HG03571 (cell line): ENCODE data around the gene PRLH.
"Not testable (repeated sequence)": the region's sequence is repeated elsewhere in the genome, so short reads cannot be mapped to it uniquely, and the experiment has no call there.

Experiments used
- ATAC-seq: cut with Tn5 transposase; IDR thresholded peaks from one replicate; pipeline ENCODE4 v1.9.1; 2021; ENCODE audit not compliant: unreplicated experiment

The PRLH gene

DNA sequence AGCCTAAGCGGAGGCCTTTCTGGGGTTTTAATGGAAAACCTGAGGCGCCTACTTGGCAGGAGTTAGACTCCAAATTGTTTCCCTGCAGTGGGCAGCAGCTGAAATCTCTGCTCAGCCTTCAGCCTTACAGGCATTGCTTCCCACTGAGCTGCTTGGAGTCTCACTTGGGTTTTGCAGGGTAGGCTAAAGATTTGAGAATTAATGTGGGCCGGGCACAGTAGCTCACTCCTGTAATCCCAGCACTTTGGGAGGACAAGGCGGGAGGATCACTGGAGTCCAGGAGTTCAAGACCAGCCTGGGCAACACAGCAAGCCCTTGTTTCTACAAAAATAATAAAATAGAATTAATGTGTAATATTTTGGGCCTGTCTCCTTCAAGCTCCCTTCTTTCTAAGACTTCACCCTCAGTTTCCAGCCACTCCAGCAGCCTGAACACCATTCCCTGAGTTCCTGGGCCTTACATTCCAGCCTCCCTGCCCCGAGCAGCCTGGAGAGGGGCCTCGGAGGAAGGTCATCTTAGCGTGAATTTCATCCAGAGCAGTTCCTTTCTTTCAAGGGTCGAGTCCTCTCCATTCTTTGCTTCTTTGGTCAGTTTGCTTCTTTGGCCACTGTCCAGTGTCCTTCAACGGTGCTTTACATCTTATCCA is 33.2 kb downstream of the PRLH start:
- no peak for ATAC-seq

DNA sequence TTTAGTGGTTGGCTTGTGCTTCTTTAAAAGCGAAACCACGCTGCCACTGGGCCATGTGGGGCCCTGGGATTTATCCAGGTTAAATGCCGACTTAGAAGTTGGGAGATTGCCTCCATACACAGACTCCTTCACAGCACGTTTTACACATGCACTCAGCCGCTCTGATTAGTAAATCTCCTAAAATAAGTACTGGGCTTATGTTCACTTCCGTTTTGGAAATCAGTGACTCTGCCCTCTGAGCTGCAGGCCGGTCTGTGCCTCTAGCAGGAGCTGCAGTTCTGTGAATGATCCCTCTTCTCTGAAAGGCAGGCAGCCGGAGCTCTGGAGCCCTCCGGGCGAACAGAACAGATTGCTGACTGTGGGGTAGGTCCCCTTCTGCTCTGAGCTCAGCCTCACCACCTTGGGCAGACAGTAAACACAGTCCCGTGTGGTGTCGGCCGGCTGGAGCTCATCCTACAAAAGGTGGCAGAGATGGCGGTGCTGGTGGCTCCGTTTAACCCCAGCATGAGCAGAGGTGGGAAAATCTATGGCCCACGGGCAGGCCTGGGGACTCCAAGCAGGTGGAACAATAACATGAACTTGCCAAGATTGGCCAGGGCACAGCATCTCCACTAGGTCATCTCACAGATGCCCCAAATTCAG is 34.0 kb downstream of the PRLH start:
- no peak for ATAC-seq

DNA sequence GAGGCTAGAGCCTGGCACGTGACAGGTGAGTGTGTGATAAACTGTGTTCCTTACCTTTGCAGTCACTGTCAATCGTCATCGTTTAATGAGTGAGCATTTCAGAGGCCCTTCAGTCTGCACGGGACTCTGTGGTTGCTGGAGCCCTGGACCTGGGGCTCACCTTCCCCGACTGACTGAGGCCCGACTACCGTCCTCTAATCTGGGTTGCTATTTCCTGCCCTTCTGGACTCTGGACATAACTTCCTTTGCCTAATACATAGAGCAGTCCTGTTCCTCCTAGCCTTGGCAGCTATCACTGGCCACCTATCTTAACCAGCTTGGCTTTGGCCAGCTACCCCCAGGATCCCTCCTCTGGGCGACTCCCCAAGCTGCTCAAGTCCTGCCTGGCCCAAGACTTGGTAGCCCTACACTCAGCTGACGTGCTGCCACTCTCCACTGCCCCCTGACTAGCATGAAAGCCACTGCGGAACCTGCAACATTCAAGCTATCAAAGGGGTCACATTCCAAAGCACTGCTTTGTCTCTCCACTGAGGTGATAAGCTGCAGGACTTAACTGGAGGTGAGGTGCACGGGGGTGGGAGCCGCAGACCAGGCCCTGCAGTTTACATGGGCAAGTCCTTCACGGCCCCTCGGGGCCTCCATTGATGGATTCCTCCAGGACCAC is 35.2 kb downstream of the PRLH start:
- no peak for ATAC-seq

DNA sequence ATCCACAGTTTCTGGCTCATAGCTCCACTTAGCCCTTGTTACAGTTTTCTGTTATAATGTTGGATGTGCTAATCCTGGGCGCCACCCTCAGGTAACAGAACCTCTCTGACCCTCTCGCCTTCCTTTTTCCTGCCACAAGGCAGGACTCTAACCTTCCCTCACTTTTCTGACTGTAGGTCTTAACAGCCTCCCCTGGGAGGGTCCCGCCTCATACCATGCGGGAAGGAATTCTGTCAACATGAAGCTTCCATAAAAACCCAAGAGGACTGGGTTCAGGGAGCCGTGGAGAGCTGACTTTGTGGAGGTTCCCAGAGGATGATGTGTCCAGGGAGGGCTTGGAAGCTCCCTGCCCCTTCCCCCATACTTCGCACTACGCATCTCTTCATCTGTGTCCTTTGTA is 36.0 kb downstream of the PRLH start:
- no peak for ATAC-seq

DNA sequence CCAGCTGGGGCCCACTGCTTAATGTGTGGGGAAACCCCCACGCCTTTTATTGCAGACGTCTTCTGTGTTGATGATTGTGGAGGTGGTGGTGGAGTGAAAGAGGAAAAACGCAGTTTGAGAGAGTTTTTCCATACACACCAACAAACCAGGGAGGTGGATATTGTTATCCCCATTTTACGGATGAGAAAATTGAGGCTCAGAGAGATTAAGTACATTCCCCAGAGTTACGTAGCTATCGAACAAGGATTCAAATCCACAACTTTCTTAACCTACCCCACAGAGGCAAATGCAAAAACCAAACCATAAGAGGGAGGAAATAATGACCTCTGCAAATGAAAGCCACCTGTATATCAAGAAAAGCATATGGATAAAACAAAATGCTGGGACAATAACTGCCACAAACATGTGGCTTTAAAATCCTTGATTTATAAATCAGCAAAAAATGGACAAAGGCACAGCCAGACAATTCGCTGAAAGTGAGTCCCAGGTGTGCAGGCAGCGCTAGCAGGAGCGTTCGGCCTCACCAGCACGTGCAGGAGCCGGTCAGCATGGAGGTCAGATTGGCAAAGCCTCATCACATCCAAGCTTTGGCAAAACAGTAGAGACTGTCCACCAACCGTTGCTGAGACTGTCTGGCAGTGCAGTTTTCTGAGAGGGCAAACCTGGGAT is 36.8 kb downstream of the PRLH start:
- ATAC-seq: no peak

DNA sequence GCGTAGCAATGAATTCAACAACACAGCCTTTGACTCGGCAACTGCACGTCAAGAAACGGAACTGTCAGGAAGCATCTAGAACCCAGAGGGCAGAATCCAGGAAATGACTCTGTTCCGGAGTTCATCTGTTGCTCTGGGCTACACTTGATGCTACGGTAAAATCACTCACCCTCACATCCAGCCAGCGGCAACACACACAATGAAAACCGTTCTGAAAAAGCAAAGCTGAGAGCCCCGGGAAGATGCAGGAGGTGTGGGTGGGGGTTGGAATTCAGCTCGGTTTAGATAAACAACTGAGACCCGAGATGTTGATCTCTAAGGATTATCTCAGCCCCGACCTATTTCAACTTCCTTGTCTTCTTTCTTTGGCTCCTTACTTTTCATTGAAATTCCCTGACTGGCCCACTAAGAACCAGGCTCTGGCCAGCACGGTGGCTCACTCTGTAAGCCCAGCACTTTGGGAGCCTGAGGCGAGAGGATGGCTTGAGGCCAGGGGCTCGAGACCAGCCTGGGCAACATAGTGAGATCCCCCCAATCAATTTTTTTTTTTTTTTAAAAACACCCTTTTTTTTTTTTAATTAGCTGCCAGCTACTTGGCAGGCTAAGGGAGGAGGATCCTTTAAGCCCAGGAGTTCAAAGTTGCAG is 37.5 kb downstream of the PRLH start:
- ATAC-seq: no peak

DNA sequence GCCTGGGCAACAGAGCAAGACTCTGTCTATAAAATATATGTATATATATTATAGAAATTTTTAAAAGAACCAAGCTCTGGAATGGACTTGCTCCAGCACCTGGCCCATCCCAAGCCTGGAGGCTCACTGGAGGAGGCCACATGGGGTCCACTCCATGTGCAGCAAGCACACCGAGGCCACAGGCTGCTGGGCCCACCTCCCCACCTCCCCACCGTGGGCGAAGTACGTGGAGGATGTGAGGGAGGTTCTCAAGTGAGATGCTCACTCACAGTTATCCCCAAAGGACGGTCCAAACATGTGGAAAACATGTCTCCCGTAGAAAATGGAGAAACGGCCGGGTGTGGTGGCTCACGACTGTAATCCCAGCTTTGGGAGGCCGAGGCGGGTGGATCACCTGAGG is 38.0 kb downstream of the PRLH start:
- no peak for ATAC-seq

DNA sequence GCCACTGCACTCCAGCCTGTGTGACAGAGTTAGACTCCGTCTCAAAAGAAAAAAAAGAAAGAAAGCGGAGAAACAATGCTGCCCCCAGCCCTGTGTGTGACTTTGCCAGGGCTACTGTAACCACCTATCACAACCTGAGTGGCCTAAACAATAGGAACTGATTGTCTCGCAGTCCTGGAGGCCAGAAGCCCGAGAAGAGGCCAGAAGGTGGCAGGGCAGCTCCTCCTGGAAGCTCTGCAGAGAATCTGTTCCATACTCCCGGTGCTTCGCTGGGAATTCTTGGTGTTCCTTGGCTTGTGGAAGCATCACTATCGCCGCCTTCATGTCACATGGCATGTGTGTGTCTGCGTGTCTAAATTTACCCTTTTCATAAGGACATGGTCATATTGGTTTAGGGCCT is 38.6 kb downstream of the PRLH start:
- ATAC-seq: no peak

DNA sequence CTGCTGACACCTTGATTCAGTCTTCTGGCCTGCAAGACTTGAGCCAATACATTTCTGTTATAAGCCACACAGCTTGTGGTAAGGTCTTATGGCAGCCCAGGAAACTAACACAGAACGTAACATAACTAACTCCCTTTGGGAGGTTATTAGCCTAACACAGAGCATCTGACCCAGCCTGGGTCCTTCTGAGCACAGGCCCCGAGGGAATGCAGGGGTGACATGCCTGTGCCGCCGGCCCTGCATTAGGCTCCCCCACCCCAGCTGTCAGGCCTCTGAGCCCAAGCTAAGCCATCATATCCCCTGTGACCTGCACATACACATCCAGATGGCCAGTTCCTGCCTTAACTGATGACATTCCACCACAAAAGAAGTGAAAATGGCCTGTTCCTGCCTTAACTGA is 40.1 kb downstream of the PRLH start:
- ATAC-seq: not testable (repeated sequence)

DNA sequence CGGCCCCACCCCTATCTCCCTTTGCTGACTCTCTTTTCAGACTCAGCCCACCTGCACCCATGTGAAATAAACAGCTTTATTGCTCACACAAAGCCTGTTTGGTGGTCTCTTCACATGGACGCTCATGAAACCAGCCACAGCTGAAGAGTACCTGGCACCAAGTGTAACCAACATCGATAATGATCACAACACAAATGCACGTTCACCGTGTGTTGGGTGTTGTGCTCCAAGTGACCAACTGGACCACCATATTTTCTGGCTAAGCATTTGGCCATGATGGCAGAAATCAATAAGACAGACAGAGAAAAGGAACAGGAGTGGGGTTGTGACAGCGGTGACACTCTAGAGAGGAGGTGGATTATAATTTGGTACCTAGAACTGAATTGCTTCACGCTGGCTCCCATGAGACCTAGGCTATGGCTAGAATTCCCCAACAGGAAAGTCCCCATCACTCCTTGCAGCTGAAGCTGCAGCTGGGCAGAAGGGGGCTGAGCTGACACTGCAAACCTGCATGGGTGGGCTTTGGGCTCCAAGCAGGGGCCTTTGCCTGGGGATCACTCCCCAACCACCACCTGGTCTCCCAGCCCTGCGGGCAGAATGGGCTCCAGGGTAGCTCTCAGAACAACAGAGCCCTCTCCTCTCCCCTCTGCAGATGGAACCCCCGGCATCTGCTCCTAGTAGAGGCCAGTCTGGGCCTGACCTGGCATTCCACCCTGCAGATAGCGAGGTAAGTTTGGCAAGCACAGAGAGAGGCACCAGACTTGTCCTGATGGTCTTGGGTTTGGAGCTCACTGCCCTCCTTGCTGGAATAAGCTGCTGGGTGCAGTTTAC is 46.4 kb downstream of the PRLH start:
- no peak for ATAC-seq

DNA sequence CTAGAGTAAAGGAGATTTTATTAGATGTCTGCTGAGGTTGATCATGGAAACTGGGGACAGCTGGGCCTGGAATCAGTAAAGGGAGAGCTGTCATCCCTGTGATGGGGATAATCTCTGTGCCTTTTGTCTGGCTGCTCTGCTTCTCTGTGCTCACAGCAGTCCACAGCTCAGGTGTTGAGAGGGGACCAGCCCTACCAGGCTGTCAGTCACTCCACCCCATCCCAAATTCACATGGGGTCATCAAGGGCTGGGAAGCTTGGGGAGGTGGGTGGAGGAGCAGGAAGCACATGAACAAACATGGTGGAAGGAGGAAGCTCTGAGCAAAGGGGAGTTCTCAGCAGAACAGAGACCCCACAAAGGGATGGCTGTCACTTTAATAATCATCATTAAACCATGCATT is 47.3 kb downstream of the PRLH start:
- no peak for ATAC-seq

DNA sequence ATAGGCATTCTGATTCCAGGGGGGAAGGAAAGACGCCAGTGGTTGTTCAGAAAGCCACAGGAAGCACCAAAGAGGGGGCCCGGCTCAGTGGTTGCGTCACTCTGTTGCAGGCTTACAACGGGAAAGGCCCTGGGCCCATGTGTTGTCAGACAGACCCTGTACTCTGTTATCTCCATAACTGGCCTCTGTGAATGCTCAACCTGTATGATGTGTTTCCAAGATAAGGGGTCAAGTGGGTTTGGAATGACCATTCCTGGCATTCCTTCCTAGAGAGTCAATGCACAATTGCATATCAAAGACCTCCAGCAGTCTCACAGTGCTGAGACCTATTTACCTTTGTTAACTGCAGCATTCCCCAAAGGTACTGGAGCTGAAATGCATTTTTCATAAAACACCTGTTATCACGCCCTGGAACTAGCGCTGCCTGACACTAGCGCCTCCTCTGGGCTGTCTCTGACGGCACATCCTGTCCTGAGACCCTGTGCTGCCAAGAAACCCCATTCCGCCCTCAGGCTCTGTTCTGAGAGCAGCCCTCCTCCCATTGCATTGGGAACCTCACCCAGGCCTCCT is 47.9 kb downstream of the PRLH start:
- ATAC-seq: no peak

DNA sequence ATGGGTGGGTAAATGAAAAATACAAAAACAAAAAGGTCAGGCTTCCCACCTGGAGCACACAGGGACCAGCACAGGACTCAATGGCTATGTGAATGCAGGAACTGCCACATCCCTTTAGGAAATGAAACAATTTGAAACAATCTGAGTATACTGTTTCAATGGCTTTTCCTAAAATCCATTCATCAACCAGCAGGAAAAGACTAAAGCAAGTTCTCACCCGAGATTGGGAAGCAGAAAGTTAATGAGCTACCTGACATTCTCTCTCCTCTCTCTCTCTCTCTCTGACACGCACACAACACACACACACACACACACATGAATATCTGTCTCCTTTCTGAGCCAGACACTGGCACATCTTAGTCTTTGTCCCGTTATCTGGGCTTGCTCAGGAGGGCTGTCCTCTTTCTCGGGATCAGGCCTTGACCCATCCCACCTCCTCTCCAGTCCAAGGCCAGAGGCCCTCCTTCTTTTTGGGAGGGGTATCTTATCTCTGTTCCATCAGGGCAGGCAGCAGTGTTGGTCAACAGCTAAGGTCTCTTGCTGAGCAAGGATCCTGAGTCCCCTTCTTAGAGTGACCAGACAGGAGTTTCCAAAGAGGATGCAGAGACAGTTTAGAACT is 49.4 kb downstream of the PRLH start:
- no peak for ATAC-seq

DNA sequence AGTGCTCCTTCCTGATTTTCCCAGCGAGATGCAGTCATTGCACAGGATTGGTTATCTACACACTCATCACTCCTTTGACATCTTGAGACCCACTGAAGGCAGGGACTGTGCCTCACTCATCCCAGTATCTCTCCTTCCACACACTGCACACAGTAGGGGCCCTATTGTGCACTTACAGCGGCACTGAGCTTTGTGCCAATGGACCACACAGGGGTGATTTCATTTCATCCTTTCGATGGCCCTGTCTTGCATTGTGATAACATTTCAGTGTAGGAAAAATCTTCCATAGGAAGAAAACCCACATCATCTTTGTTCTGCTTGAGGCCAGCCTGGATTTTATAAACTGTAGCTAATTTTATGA is 50.0 kb downstream of the PRLH start:
- ATAC-seq: no peak
